ENCODE data around the gene UNC5B. TPM values are rescaled to one million over a fixed set of nuclear protein-coding genes. Genes with fewer than 3 reads are reported as not detected.

The UNC5B gene
- total and polyA plus RNA-seq, 11 donors: 4.8 to 22.8 (median 10.1) TPM

DNA sequence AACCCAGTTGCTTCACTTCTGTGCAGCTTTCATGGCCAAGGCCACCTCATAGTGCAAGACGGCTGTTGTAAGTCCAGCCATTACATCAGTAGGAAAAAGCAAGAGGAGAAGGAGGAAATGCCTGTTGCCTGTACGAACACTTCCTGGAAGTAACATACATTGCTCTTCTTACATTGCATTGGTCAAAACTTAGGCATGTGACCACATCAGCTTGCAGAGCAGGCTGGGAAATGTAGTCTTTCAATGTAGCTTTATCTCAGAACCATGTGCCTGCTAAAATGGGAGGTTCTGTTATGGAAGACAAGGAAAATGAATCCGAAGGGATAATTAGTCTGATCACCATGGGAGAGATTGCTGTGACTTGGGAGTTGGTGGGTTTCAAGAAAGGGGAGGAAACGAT, 111.0 kb downstream of the UNC5B start:
- intact Hi-C loops (cut with DNase I): loop anchor here in 5 of 10 donors (5.0 to 10.0 kb wide), 5 partner anchors 49 to 571 kb away; no protein-coding TSS in a partner anchor

GRCh38 chr10:71324743-71325142, 112.4 kb downstream of the UNC5B start:
- Histone ChIP-seq H3K9me3 (no peaks in the 10 kb centered on the region), H3K27ac (no peak overlapping the region), H3K4me3 (no peak overlapping the region), H3K36me3 (peaks cover 0 to 42% (median 7%) of the 10 kb centered on the region in 9 donors), H3K27me3 (no peaks in the 10 kb centered on the region), H3K4me1 (peaks cover 0 to 10% (median 2%) of the 10 kb centered on the region in 12 donors)
- TF ChIP-seq, protein P1, sequence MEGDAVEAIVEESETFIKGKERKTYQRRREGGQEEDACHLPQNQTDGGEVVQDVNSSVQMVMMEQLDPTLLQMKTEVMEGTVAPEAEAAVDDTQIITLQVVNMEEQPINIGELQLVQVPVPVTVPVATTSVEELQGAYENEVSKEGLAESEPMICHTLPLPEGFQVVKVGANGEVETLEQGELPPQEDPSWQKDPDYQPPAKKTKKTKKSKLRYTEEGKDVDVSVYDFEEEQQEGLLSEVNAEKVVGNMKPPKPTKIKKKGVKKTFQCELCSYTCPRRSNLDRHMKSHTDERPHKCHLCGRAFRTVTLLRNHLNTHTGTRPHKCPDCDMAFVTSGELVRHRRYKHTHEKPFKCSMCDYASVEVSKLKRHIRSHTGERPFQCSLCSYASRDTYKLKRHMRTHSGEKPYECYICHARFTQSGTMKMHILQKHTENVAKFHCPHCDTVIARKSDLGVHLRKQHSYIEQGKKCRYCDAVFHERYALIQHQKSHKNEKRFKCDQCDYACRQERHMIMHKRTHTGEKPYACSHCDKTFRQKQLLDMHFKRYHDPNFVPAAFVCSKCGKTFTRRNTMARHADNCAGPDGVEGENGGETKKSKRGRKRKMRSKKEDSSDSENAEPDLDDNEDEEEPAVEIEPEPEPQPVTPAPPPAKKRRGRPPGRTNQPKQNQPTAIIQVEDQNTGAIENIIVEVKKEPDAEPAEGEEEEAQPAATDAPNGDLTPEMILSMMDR (IDR thresholded peaks at IDR 0.05): no peak
- 91 to 97% (median 94%) methylated on average over 7 to 9 of the region's 9 CpGs for WGBS, 4 donors
- intact Hi-C loops (cut with DNase I): loop anchor here in 5 of 10 donors (5.0 to 10.0 kb wide), 5 partner anchors 48 to 570 kb away; no protein-coding TSS in a partner anchor
- ATAC-seq (no peak), DNase-seq (no peak)

More for the DNA sequence above, 111.0 kb downstream of the UNC5B start:
- WGBS, 4 donors: 83 to 89% (median 87%) methylated on average over 4 of the region's 4 CpGs
- Histone ChIP-seq H3K27me3 (no peaks in the 10 kb centered on the region), H3K9me3 (no peaks in the 10 kb centered on the region), H3K27ac (no peak overlapping the region), H3K4me3 (no peak overlapping the region), H3K36me3 (peaks cover 0 to 40% (median 7%) of the 10 kb centered on the region in 9 donors), H3K4me1 (peaks cover 0 to 21% (median 9%) of the 10 kb centered on the region in 12 donors)
- DNase-seq: no peak
- no peak for TF ChIP-seq POLR2A (IDR thresholded peaks at IDR 0.05)
- TF ChIP-seq, protein P1 (IDR thresholded peaks at IDR 0.05): no peak
- no peak for ATAC-seq

DNA sequence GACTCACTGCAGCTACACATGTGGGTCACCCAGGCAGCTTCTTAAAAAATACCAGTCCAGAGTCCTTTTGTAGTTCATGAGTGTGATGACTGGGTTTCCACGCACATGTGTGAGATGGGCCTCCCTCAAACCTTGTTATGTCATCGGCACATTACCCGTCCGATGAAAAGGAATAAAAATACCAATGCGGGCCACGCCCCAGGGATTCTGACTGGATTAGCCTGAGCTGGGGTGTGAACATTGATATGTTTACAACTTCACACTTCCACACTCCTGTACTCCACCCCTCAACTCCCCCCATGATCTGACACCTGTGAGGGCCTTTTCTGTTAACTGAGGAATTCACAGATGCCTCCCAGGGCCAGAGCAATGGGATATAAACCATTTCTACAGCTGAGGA, 112.9 kb downstream of the UNC5B start:
- peaks cover 0 to 44% (median 7%) of the 10 kb centered on the region in 9 donors for H3K36me3 ChIP-seq
- ATAC-seq (no peak), DNase-seq (no peak)

DNA sequence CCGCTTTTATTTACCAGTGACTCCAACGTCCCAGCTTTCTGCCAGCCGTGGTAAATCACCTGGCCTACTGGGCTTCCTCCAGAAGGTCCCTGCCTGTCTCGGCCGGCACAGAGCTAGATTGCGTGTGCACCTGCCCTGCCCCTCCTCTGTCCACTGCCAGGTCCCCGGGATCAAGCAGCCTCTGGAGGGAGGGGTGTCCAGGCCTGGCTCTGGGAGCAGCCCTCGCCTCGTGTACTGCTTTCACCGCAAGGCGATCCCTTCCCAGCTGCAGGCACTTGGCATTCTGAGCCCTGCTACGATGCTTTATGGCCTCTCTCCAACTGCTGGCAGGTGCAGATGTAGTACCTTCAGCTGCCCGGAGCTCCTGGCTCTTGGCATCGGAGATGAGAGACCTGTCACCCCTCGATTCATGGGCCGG, 114.1 kb downstream of the UNC5B start:
- Histone ChIP-seq H3K27me3 (no peaks in the 10 kb centered on the region), H3K4me3 (no peak overlapping the region), H3K27ac (no peak overlapping the region), H3K4me1 (no peaks in the 10 kb centered on the region), H3K9me3 (no peaks in the 10 kb centered on the region), H3K36me3 (peaks cover 0 to 44% (median 7%) of the 10 kb centered on the region in 9 donors)
- TF ChIP-seq, protein P1 (IDR thresholded peaks at IDR 0.05): no peak
- WGBS, 4 donors: 90 to 92% (median 92%) methylated on average over 12 to 16 of the region's 16 CpGs
- intact Hi-C loops (cut with DNase I): loop anchor here in 3 of 10 donors (10.0 kb wide), 3 partner anchors 248 to 568 kb away; no protein-coding TSS in a partner anchor
- ATAC-seq (no peak), DNase-seq (no peak)

More for the DNA sequence above, 112.9 kb downstream of the UNC5B start:
- no peak overlapping the region for H3K4me3 ChIP-seq
- H3K27me3 ChIP-seq: no peaks in the 10 kb centered on the region
- H3K27ac ChIP-seq: no peak overlapping the region
- intact Hi-C loops (cut with DNase I): loop anchor here in 3 of 10 donors (10.0 kb wide), 3 partner anchors 250 to 570 kb away; no protein-coding TSS in a partner anchor
- peaks cover 0 to 5% (median 0%) of the 10 kb centered on the region in 12 donors for H3K4me1 ChIP-seq
- no peaks in the 10 kb centered on the region for H3K9me3 ChIP-seq
- TF ChIP-seq POLR2A (IDR thresholded peaks at IDR 0.05): no peak
- TF ChIP-seq, protein P1 (IDR thresholded peaks at IDR 0.05): no peak
- 91 to 95% (median 93%) methylated on average over 6 of the region's 6 CpGs for WGBS, 4 donors
